H1 (cell line): ENCODE measurements around the gene DPF3. TPM values are rescaled to one million over a fixed set of nuclear protein-coding genes. Genes with fewer than 3 reads are reported as not detected.

Experiments used
- CTCF ChIA-PET: fragments of 300-600 bp; sonication (Branson Sonifier 250); formaldehyde crosslinking; loops from one replicate; lab custom pipeline; 2021; ENCODE audit not compliant: partially characterized antibody; lab: Charles Lee
- POLR2A ChIA-PET: fragments of 300-600 bp; sonication (Branson Sonifier 250); formaldehyde crosslinking; loops from one replicate; lab custom pipeline; 2021; ENCODE audit warnings: inconsistent platforms; ENCODE audit not compliant: partially characterized antibody; lab: Charles Lee
- DNase-seq, 2 experiments: peaks; one replicate each; pipeline versions ENCODE4 v3.0.0 to v3.0.0-alpha.2; 2010 to 2022; ENCODE audit warnings: low spot score in 2 of 2, low read depth in 1 of 2, mixed read lengths in 1 of 2
- FAIRE-seq: peaks from 2 replicates; lab custom pipeline; 2011; peaks lifted over from hg19 to GRCh38; lab: Jason Lieb, UNC
- H2AFZ ChIP-seq: 2 replicates; pipeline ENCODE4 v1.8.1; 2012; ENCODE audit warnings: low read length, inconsistent platforms
- H2AK5ac ChIP-seq: 2 replicates; pipeline ENCODE4 v1.6.1; 2013; ENCODE audit warnings: low read depth, low read length
- H2BK120ac ChIP-seq: replicated peaks from 2 replicates; pipeline ENCODE3; 2013; ENCODE audit warnings: low read depth, low read length, inconsistent platforms
- H2BK12ac ChIP-seq: 2 replicates; pipeline ENCODE4 v1.6.1; 2013; ENCODE audit warnings: low read depth, low read length
- H2BK15ac ChIP-seq: 2 replicates; pipeline ENCODE4 v1.6.1; 2013; ENCODE audit warnings: low read length
- H2BK20ac ChIP-seq: 2 replicates; pipeline ENCODE4 v1.6.1; 2013; ENCODE audit warnings: low read length
- H2BK5ac ChIP-seq: 2 replicates; pipeline ENCODE4 v1.6.1; 2013; ENCODE audit warnings: low read depth, low read length
- H3K14ac ChIP-seq: 2 replicates; pipeline ENCODE4 v1.6.1; 2013; ENCODE audit warnings: inconsistent platforms; ENCODE audit not compliant: insufficient read length
- H3K18ac ChIP-seq: 2 replicates; pipeline ENCODE4 v1.6.1; 2013; ENCODE audit warnings: low read length; ENCODE audit errors: extremely low read depth
- H3K23ac ChIP-seq: 2 replicates; pipeline ENCODE4 v1.6.1; 2013; ENCODE audit warnings: inconsistent platforms; ENCODE audit not compliant: insufficient read length
- H3K23me2 ChIP-seq: 2 replicates; pipeline ENCODE4 v1.6.1; 2013; ENCODE audit warnings: low read depth, low read length
- H3K27ac ChIP-seq: 2 replicates; pipeline ENCODE4 v1.6.1; 2011; ENCODE audit warnings: low read depth, low read length, inconsistent platforms
- H3K27me3 ChIP-seq, 4 experiments: replicated peaks in 1 of 4; 1 replicate in 1 of 4; 2 replicates in 3 of 4; pipeline versions ENCODE4 v1.6.1 to v1.8.1; 2011 to 2013; ENCODE audit warnings: low read length in 3 of 4, mild to moderate bottlenecking in 3 of 4, inconsistent platforms in 2 of 4, mixed read lengths in 2 of 4, moderate library complexity in 1 of 4; ENCODE audit not compliant: control insufficient read depth in 3 of 4, insufficient read depth in 3 of 4; ENCODE audit errors: extremely low read depth in 1 of 4
- H3K36me3 ChIP-seq, 4 experiments: 2 replicates each; pipeline versions ENCODE4 v1.6.1 to v1.8.1; 2011 to 2013; ENCODE audit warnings: mild to moderate bottlenecking in 4 of 4, low read length in 3 of 4, moderate library complexity in 2 of 4, control low read depth in 1 of 4, inconsistent platforms in 1 of 4; ENCODE audit not compliant: insufficient read depth in 4 of 4, control insufficient read depth in 2 of 4
- H3K4ac ChIP-seq: replicated peaks from 2 replicates; pipeline ENCODE3; 2013; ENCODE audit warnings: low read length, low read depth, mixed read lengths, inconsistent platforms; ENCODE audit not compliant: insufficient read length
- H3K4me1 ChIP-seq, 4 experiments: replicated peaks in 1 of 4; 1 replicate in 1 of 4; 2 replicates in 3 of 4; pipeline versions ENCODE4 v1.6.1 to v1.8.1; 2011 to 2013; ENCODE audit warnings: low read length in 3 of 4, inconsistent platforms in 2 of 4, mixed read lengths in 1 of 4; ENCODE audit not compliant: insufficient read depth in 4 of 4, control insufficient read depth in 3 of 4
- H3K4me2 ChIP-seq, 2 experiments: 2 replicates each; pipeline versions ENCODE4 v1.6.1 to v1.8.1; 2011 to 2013; ENCODE audit warnings: low read depth in 2 of 2, low read length in 2 of 2, control low read depth in 1 of 2, inconsistent platforms in 1 of 2, mild to moderate bottlenecking in 1 of 2; ENCODE audit not compliant: insufficient read depth in 1 of 2
- H3K4me3 ChIP-seq, 4 experiments: fragments of 200-600, 300-600 bp in 1 of 4; sonication (generic), shearing (Covaris generic), sonication (Bioruptor Twin) in 1 of 4; 2 replicates each; pipeline versions ENCODE4 v1.5.1 to v1.8.1; 2011 to 2016; ENCODE audit warnings: low read length in 4 of 4, low read depth in 3 of 4, control low read depth in 2 of 4, inconsistent platforms in 2 of 4, mild to moderate bottlenecking in 2 of 4, mixed read lengths in 1 of 4, moderate library complexity in 1 of 4; ENCODE audit not compliant: insufficient read depth in 2 of 4; ENCODE audit errors: extremely low read depth in 1 of 4
- H3K56ac ChIP-seq: replicated peaks from 2 replicates; pipeline ENCODE3; 2013; ENCODE audit warnings: low read depth, mild to moderate bottlenecking, mixed read lengths, low read length, inconsistent platforms; ENCODE audit not compliant: insufficient read length
- H3K79me1 ChIP-seq: 2 replicates; pipeline ENCODE4 v1.6.1; 2013; ENCODE audit warnings: low read depth, low read length, control low read depth
- H3K79me2 ChIP-seq, 2 experiments: 2 replicates each; pipeline versions ENCODE4 v1.6.1 to v1.8.1; 2012 to 2013; ENCODE audit warnings: low read length in 2 of 2, mild to moderate bottlenecking in 2 of 2, inconsistent platforms in 1 of 2; ENCODE audit not compliant: insufficient read depth in 2 of 2, control insufficient read depth in 1 of 2
- H3K9ac ChIP-seq, 4 experiments: replicated peaks in 1 of 4; 1 replicate in 1 of 4; 2 replicates in 3 of 4; pipeline versions ENCODE4 v1.6.1 to v1.8.1; 2011 to 2013; ENCODE audit warnings: low read depth in 3 of 4, low read length in 3 of 4, control low read depth in 2 of 4, mild to moderate bottlenecking in 2 of 4, moderate library complexity in 2 of 4, inconsistent platforms in 1 of 4; ENCODE audit errors: extremely low read depth in 1 of 4
- H3K9me3 ChIP-seq, 2 experiments: 2 replicates each; pipeline versions ENCODE4 v1.6.1 to v1.8.1; 2012 to 2013; ENCODE audit warnings: mild to moderate bottlenecking in 2 of 2, moderate library complexity in 2 of 2, control low read depth in 1 of 2, inconsistent platforms in 1 of 2, low read depth in 1 of 2, low read length in 1 of 2, mixed read lengths in 1 of 2; ENCODE audit not compliant: insufficient read depth in 2 of 2
- H4K20me1 ChIP-seq, 2 experiments: replicated peaks in 1 of 2; 2 replicates each; pipeline versions ENCODE3 to v1.8.1; 2011 to 2013; ENCODE audit warnings: inconsistent platforms in 2 of 2, low read length in 2 of 2, mild to moderate bottlenecking in 1 of 2; ENCODE audit not compliant: insufficient read depth in 2 of 2, control insufficient read depth in 1 of 2
- H4K5ac ChIP-seq: 2 replicates; pipeline ENCODE4 v1.6.1; 2013; ENCODE audit warnings: low read length, low read depth, mixed read lengths, inconsistent platforms; ENCODE audit not compliant: insufficient read length
- H4K8ac ChIP-seq: 2 replicates; pipeline ENCODE4 v1.8.0; 2013; ENCODE audit warnings: mild to moderate bottlenecking, moderate library complexity, low read length, inconsistent platforms; ENCODE audit not compliant: insufficient read depth; ENCODE audit errors: extremely low read depth
- H4K91ac ChIP-seq: replicated peaks from 2 replicates; pipeline ENCODE3; 2013; ENCODE audit warnings: low read length, mixed read lengths, inconsistent platforms; ENCODE audit not compliant: insufficient read length
- CBX5 ChIP-seq: fragments of 300-800, 300-1000 bp; sonication (generic); IDR thresholded peaks from 2 replicates; pipeline ENCODE4 v1.7.1; 2016; ENCODE audit warnings: antibody characterized with exemption, low read length, low read depth
- KDM1A ChIP-seq: fragments of 200-600, 300-600 bp; sonication (generic); IDR thresholded peaks from 2 replicates; pipeline ENCODE4 v1.7.1; 2016; ENCODE audit warnings: mild to moderate bottlenecking, low read length, borderline replicate concordance
- WGBS, 2 experiments: shearing (Covaris generic) in 1 of 2; methylation state at CpG; one replicate each; pipeline versions ENCODE4 v1.1.6 to v1.1.7; 2013 to 2015; ENCODE audit warnings: low lambda C conversion rate in 2 of 2, mixed read lengths in 2 of 2, inconsistent platforms in 1 of 2, low coverage in 1 of 2, missing lambda C conversion rate in 1 of 2; ENCODE audit not compliant: insufficient replicate concordance in 2 of 2, insufficient coverage in 1 of 2, insufficient read length in 1 of 2; ENCODE audit errors: extremely low coverage in 1 of 2, missing lambda C conversion rate in 1 of 2; 5-methylcytosine and 5-hydroxymethylcytosine counted together
- polyA plus RNA-seq, 7 experiments: library from polyadenylated mRNA; depleted of rRNA in 3 of 7; stranded (reverse) in 5 of 7; unstranded in 2 of 7; fragments of >200 nt in 5 of 7; fragments of 200-250 nt in 2 of 7; gene quantifications; 1 replicate in 5 of 7; 2 replicates in 1 of 7; 4 replicates in 1 of 7; pipeline versions ENCODE4 v1.2.1 to v1.2.3, GENCODE V29; 2011 to 2013; ENCODE audit warnings: missing spikeins in 2 of 7, mixed read lengths in 2 of 7
- total RNA-seq: library from RNA; stranded (reverse); fragmentation: NEBNext Ultra II Directional; extraction: Animal tissue kit (Norgen Biotek cat#: 25700); gene quantifications from 2 replicates; pipeline ENCODE4 v1.2.1, GENCODE V29; 2021

DPF3 gene
- total and polyA plus RNA-seq, 2 of the 8 experiments (the other 6 are each of a cell fraction or from before 2014, with no cell fraction given), result 0.19 TPM; not detected in 1

- Histone ChIP-seq H3K18ac (no peak overlapping the region), H3K23ac (no peak overlapping the region), H2BK15ac (no peak overlapping the region), H2BK12ac (no peak overlapping the region), H2BK120ac (no peak overlapping the region), H3K4me3 (no peak overlapping the region), H2AFZ (no peak overlapping the region), H3K27me3 (no peaks in the 10 kb centered on the region), H3K79me1 (no peaks in the 10 kb centered on the region), H3K79me2 (no peaks in the 10 kb centered on the region), H4K8ac (no peak overlapping the region), H3K4ac (no peak overlapping the region), H3K4me2 (no peak overlapping the region), H3K23me2 (no peaks in the 10 kb centered on the region), H2AK5ac (no peak overlapping the region), H2BK5ac (no peak overlapping the region), H3K27ac (no peak overlapping the region), H3K9me3 (no peaks in the 10 kb centered on the region), H3K56ac (no peak overlapping the region), H3K9ac (no peak overlapping the region), H3K14ac (no peak overlapping the region), H4K91ac (no peak overlapping the region), H3K36me3 (no peaks in the 10 kb centered on the region), H4K20me1 (no peaks in the 10 kb centered on the region), H3K4me1 (no peaks in the 10 kb centered on the region), H4K5ac (no peak overlapping the region), H2BK20ac (no peak overlapping the region)
- DNase-seq, result no peak
- WGBS, 2 experiments, result 86% methylated on average over 1 of the region's 1 CpG; no CpG with 5 or more reads in 1 of the 2 experiments
- TF ChIP-seq KDM1A (no peak), CBX5 (no peak)
- FAIRE-seq, result no peak
- ChIA-PET CTCF (interaction anchor here (1.5 kb wide), 1 partner anchor 27 kb away, joined by 4 read pairs; no protein-coding TSS in a partner anchor), POLR2A (interaction anchor here (1.2 kb wide), 1 partner anchor 9 kb away, joined by 3 read pairs; no protein-coding TSS in a partner anchor)
These were observed 319.2 kb downstream of the DPF3 start for GRCh38 chr14:72574715-72575114.
